ENCODE results near the gene ZNF3.

- TF ChIP-seq ZSCAN30 (tag by site-specific recombination; IDR thresholded peaks at IDR 0.05) (no peak), ZNF138 (tag by site-specific recombination; IDR thresholded peaks at IDR 0.05; ENCODE audit: borderline replicate concordance) (no peak), ZNF362 (tag by site-specific recombination; IDR thresholded peaks at IDR 0.05) (no peak), ZNF221 (tag by site-specific recombination; IDR thresholded peaks at IDR 0.05; ENCODE audit: borderline replicate concordance) (no peak), ZNF175 (tag by site-specific recombination; IDR thresholded peaks at IDR 0.05) (no peak), KLF7 (tag by site-specific recombination; IDR thresholded peaks at IDR 0.05; ENCODE audit: borderline replicate concordance) (no peak), ZNF394 (tag by site-specific recombination; IDR thresholded peaks at IDR 0.05; ENCODE audit: borderline replicate concordance) (no peak), ZNF112 (tag by site-specific recombination; IDR thresholded peaks at IDR 0.05) (no peak), KLF16 (tag by site-specific recombination; IDR thresholded peaks at IDR 0.05) (no peak)
Measured at GRCh38 chr7:100027197-100027596, 54.3 kb downstream of the ZNF3 start.

Data from HEK293 (cell line).